ENCODE measurements around the gene APH1B.

Gene APH1B

DNA sequence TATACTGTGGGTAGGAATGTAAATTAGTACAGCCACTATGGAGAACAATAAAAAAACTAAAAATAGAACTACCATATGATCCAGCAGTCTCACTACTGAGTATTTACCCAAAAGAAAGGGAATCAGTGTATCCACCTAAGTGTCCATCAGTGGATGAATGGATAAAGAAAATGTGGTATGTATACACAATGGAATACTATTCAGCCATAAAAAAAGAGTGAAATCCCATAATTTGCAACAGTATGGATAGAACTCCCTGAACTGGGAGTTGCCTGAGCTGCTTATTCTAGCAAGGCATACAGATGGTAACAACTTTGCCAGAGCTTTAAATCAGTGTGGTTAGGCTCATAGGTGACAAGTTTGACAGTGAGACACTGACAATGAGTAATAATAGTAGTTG lies 16.1 kb upstream of the APH1B start:
- H3K27me3 ChIP-seq, result no peaks in the 10 kb centered on the region
- no peaks in the 10 kb centered on the region for H3K9me3 ChIP-seq
- no peak overlapping the region for H3K4me3 ChIP-seq (ENCODE audit: low read depth in 1 of 2, low read length in 1 of 2)
- H3K36me3 ChIP-seq, result peaks cover 99% of the 10 kb centered on the region
- H3K4me1 ChIP-seq (ENCODE audit: control insufficient read depth in 1 of 2, insufficient read depth in 1 of 2, low read depth in 1 of 2, low read length in 1 of 2), result no peaks in the 10 kb centered on the region
- TF ChIP-seq, protein P1, sequence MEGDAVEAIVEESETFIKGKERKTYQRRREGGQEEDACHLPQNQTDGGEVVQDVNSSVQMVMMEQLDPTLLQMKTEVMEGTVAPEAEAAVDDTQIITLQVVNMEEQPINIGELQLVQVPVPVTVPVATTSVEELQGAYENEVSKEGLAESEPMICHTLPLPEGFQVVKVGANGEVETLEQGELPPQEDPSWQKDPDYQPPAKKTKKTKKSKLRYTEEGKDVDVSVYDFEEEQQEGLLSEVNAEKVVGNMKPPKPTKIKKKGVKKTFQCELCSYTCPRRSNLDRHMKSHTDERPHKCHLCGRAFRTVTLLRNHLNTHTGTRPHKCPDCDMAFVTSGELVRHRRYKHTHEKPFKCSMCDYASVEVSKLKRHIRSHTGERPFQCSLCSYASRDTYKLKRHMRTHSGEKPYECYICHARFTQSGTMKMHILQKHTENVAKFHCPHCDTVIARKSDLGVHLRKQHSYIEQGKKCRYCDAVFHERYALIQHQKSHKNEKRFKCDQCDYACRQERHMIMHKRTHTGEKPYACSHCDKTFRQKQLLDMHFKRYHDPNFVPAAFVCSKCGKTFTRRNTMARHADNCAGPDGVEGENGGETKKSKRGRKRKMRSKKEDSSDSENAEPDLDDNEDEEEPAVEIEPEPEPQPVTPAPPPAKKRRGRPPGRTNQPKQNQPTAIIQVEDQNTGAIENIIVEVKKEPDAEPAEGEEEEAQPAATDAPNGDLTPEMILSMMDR (IDR thresholded peaks at IDR 0.05), result no peak
- H3K27ac ChIP-seq, result no peak overlapping the region

GRCh38 chr15:63263519-63263918 lies 13.9 kb upstream of the APH1B start:
- no peaks in the 10 kb centered on the region for H3K9me3 ChIP-seq
- no peaks in the 10 kb centered on the region for H3K27me3 ChIP-seq
- TF ChIP-seq, protein P1 (IDR thresholded peaks at IDR 0.05), result no peak
- H3K4me1 ChIP-seq (ENCODE audit: control insufficient read depth in 1 of 2, insufficient read depth in 1 of 2, low read depth in 1 of 2, low read length in 1 of 2), result no peaks in the 10 kb centered on the region
- no peak overlapping the region for H3K27ac ChIP-seq
- H3K4me3 ChIP-seq (ENCODE audit: low read depth in 1 of 2, low read length in 1 of 2), result no peak overlapping the region
- H3K36me3 ChIP-seq, result peaks cover 98% of the 10 kb centered on the region

- TF ChIP-seq, protein P1 (IDR thresholded peaks at IDR 0.05), result no peak
- no peak overlapping the region for H3K27ac ChIP-seq
- H3K4me3 ChIP-seq (ENCODE audit: low read depth in 1 of 2, low read length in 1 of 2), result no peak overlapping the region
- H3K9me3 ChIP-seq, result no peaks in the 10 kb centered on the region
- H3K4me1 ChIP-seq (ENCODE audit: control insufficient read depth in 1 of 2, insufficient read depth in 1 of 2, low read depth in 1 of 2, low read length in 1 of 2), result no peaks in the 10 kb centered on the region
- no peaks in the 10 kb centered on the region for H3K27me3 ChIP-seq
- H3K36me3 ChIP-seq, result peaks cover 96% of the 10 kb centered on the region
Observed at GRCh38 chr15:63264688-63265293, 12.6 kb upstream of the APH1B start.

DNA sequence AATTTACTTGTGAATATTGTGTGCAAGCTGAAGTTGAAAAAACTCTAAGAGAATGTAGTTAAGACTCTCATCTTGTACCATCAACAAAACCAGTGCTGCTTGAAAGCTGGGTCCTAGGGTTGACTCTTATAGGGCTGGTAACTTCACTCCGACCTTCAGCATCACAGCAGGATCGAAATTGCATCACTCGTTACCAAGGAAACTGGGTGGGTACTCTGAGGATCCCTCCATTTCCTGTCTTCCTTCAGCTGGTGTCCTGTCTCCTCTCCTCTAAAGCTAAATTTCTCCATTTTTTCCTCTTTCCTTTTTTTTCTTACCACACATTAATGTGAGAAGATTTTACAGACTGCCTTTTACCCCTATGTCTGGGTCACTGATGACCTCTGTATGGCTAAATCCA lies 3.0 kb upstream of the APH1B start:
- H3K9me3 ChIP-seq, result no peaks in the 10 kb centered on the region
- H3K27me3 ChIP-seq, result no peaks in the 10 kb centered on the region
- H3K4me1 ChIP-seq (ENCODE audit: control insufficient read depth in 1 of 2, insufficient read depth in 1 of 2, low read depth in 1 of 2, low read length in 1 of 2), result peaks cover 24 to 29% of the 10 kb centered on the region in 2 experiments
- H3K27ac ChIP-seq, result no peak overlapping the region
- no peak overlapping the region for H3K4me3 ChIP-seq (ENCODE audit: low read depth in 1 of 2, low read length in 1 of 2)
- TF ChIP-seq, protein P1 (IDR thresholded peaks at IDR 0.05), result no peak
- peaks cover 20% of the 10 kb centered on the region for H3K36me3 ChIP-seq

DNA sequence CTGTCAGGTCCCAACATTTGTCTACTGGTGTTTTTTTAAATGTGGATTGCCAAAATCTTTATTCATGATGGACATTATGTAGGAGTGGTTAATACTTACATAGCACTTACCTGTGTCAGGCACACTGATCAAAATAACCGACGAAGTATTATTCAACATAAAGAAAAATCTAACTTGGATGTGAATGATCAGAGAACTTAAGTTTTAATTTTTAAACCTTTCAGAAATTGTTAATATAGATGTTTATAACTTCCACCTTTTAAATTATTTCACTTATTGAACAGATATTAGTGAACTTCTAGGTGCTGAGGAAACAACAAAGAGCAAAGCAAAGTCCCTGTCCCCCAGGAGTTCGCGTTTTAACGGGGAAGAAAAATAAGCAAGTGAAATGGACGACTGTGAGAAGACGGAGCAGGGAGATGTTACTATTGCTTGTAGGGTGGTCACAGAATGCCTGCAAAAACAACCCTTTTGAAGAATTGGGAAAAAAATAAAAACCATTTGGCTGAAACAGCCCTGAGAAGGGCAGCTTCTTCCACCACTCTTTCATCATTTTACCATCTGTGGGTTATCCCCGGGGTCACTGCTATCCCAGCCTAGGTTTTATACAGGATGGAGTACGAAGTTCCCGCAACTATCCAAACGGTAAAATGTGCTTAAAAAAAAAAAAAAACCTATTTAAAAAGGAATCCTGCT lies 915 bp upstream of the APH1B start:
- Histone ChIP-seq H3K4me1 (ENCODE audit: control insufficient read depth in 1 of 2, insufficient read depth in 1 of 2, low read depth in 1 of 2, low read length in 1 of 2) (peaks cover 31 to 38% of the 10 kb centered on the region in 2 experiments), H3K4me3 (ENCODE audit: low read depth in 1 of 2, low read length in 1 of 2) (peak overlapping the region; percentile 73 to 90), H3K9me3 (no peaks in the 10 kb centered on the region), H3K27ac (peak overlapping the region; percentile 81), H3K36me3 (peaks cover 14% of the 10 kb centered on the region), H3K27me3 (no peaks in the 10 kb centered on the region)
- TF ChIP-seq, protein P1 (IDR thresholded peaks at IDR 0.05), result no peak
